Middle frontal gyrus (tissue), 1 donor: ENCODE data around the gene POLE3.
A peak's percentile ranks its signal among the peaks of the same experiment; 100 is the strongest.
"Not testable (repeated sequence)": the region's sequence is repeated elsewhere in the genome, so short reads cannot be mapped to it uniquely, and the experiment has no call there.

Experiments used
- DNase-seq: peaks from one replicate; pipeline ENCODE4 v3.0.0-alpha.2; 2015; ENCODE audit warnings: low spot score; ENCODE audit errors: extremely low spot score

The POLE3 gene

DNA sequence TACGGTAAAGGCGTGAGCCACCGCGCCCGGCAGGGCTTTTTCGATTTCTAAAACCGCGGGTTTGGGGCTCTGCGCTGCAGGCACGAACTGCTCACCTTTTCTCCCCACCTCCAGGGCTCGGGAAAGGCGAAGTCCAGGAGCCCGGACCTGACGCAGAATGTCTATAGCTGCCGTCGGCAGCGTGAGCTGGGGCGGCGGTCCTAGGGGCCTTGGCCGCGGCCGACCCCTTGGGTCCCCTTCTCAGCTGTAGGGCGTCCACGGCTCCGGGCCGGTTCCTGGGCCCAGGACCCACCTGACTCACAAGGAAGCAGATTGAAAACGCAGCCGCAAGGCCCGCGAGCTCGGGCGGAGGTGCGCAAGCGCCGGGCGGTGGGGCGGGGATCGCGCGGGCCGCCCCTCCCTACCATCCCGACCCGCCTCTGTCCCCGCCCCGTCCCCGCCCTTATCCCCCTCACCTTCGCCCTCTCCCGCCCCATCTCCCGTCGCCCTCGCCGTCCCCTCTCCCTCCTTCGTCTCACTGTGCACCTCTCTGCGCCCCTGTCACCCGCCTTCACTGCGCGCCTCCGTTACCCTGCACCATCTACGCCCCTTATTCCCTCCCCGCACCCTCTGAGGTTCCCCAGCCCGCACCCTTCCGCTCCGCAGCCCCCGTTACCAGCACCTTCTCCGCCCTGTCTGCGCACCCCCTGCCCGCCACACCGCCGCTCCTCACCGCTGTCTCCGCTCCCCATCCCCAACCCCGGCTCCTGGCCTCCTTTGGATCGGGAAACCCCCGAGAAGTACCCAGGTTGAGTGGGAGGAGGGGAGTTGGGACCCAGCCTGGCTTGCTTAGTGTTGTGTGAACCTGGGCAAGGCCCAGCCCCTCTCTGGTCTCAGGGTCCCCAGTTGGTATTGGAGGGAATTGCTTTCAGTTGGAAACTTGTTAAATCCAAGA lies 33.6 kb downstream of the POLE3 start, which contains the start of gene HDHD3:
Gene HDHD3 (minus strand): TSS at position 353 of the 934 bp plus-strand sequence. CDS start 2,632 bp downstream, outside the sequence.
- peak; percentile 38 for DNase-seq

DNA sequence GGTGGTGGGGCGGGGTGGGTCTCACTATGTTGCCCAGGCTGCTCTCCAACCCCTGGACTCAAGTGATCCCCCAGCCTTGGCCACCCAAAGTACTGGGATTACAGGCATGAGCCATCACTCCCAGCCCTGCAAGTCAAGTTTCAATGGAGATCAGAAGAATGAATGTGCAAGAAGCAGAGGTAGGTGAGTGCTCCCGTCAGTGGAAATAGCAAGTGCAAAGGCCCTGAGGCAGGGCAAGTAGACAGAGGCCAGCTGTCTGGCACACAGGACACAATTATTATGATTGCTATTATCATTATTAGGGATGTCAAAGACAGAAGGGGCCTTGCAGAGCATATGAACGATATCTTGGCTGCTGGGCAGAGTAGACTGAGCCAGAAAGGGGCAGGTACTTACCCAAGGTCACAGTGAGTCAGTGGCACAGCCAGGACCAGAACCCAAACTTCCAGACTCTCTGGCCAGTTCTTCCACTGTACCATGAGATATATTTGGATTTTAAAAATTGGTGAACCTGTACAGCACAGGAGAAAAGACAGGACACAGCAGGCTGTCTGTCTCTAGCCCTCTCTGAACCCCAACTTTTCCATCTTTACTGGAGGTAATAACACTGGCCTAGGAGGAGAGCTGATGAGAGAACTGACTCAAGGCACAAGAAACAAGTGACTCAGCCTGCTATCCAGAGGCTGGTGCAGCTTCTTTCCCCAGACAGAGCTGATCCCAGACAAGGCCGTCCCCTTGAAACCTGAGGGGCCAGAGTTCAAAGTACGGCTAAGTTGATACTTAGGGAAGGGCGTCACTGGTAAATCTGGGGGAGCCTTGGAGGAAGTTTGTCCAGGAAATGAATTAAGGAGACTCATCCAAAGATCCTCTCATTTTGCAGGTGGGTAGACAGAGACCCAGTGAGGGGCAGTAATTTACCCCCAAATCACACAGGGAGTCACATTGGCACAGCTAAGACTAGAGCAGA lies 35.1 kb downstream of the POLE3 start:
- DNase-seq: no peak

DNA sequence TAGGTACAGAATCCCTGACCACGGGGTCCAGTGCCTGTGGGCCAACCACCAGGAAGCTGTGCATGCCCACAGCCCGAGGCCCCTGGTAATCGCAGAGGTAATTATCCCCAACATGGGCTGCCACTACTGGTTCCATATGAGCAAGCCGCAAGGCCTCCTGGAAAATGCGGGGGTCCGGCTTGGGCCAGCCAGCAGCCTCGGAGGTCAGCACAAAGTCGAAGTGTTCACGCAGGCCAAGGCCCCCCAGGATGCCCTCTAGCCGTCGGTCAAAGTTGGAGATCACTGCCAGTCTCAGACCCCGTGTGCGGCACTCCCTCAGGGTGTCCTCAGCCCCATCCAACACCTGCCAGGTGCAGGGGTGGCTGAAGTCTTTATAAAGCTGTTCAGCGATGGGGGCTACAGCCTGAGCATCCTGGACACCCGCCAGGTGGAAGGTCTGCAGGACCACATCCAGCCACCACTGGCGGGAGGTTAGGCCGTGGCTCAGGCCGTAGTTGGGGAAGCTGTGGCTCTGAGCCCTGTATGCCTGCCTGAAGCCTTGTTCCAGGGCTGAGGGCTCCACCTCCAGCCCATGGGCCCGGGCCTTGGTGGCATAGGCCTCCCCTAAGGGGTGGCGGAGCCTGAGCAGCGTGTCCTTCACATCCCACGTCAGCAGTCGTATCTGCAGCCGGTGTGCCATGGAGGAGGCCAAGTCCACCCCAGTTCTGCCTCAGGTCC lies 36.6 kb downstream of the POLE3 start:
- no peak for DNase-seq

DNA sequence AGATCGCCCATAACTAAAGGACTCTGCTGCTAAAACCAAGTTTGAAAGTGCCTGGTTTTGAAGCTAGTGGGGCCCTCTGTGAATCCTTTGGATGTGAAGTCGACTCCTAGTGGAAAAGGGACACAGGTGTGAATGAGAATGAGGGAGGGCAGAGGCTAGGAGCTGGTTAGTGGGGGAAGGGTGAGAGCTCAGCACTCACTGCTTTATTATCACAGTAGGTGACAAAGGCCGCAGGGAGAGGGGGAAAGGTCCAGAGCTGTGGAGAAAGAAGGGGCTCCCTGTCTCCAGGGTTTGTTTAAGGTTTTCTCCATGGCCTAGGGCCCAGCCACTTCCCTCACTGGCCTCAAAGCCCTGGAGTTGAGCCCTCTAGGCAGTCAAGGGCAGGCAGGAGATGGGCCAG lies 37.2 kb downstream of the POLE3 start:
- DNase-seq: no peak

DNA sequence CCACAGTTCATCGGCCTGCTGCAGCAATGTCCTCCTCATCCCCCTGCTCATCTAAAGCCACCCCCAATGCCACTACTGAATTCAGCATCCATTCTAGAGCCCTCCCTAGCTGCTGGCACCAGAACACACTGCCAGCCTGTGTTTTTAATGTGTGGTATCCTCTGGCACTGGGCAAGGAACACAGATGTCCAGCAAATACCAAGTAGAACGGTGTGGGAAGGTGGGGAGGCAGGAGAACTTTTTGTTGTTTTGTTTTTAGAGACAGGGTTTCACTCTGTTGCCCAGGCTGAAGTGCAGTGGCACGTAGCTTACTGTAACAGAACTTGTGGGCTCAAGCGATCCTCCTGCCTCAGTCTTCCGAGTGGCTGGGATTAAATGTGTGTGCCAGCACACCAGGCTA lies 38.4 kb downstream of the POLE3 start:
- no peak for DNase-seq

DNA sequence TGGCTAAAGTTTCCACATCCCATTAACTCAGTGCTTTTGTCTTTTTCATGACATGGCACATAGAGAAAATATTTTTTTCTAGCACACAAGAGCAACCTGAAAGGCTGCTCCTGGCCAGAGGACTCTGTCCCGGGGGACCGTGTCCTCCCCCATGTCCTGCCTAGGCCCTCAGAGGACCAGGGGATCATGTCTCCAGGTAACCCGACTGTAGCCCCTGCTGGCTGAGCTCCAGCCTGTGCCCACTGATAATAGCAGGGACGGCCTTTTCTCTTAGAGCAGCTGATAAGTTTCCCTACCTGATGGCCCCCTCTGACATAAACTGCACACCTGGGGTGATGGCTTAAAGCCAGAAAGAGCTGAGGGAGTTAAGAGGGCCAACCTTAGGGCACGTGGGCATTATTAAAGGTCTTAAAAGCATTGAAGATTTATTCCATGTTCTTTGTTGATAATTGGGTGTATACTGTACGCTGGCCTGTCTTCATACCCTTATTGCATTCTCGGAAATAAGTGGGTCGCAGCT lies 39.6 kb downstream of the POLE3 start:
- no peak for DNase-seq

DNA sequence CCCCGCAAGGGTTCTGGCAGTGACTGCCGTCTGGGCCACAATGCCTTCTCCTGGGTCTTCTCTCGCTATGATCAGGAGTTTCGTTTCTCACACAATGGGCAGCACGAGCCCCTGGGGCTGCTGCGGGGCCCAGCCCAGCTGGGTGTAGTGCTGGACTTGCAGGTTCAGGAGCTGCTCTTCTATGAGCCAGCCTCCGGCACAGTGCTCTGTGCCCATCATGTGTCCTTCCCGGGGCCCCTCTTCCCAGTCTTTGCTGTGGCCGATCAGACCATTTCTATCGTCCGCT lies 40.7 kb downstream of the POLE3 start:
- DNase-seq: no peak

DNA sequence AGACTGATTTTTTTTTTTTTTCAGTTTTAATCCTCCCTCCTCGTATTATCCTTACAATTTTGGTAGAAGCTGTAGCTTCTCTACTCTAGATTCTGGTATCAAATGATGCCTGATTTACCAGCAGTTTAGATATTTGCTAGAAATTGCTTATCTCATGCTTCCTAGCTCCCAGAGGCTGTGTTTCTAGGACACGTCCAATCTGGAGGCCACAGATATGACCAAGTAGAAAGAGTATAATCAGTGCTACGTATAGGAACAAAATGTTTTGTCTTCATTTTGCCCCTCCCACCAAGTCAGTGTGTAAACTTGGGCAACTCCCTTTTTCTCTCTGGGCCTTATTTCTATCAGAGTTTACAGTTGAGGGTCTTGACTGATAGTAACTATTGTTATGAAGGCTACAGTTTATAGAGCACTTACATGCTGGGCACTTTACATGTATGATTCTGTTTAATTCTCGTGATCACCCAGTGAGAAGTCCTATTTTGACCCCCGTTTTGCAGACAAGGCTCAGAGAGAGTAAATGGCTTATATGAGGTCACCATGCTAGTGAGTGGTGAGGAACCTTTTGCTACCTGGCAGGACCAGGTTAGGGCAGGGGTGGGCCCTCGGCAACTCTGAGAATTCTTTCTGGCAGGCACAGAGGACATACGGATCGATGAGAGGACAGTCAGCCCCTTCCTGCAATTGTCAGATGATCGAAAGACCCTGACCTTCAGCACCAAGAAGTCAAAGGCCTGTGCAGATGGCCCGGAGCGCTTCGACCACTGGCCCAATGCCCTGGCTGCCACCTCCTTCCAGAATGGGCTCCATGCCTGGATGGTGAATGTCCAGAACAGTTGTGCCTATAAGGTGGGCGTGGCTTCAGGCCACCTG lies 41.3 kb downstream of the POLE3 start:
- DNase-seq: no peak

DNA sequence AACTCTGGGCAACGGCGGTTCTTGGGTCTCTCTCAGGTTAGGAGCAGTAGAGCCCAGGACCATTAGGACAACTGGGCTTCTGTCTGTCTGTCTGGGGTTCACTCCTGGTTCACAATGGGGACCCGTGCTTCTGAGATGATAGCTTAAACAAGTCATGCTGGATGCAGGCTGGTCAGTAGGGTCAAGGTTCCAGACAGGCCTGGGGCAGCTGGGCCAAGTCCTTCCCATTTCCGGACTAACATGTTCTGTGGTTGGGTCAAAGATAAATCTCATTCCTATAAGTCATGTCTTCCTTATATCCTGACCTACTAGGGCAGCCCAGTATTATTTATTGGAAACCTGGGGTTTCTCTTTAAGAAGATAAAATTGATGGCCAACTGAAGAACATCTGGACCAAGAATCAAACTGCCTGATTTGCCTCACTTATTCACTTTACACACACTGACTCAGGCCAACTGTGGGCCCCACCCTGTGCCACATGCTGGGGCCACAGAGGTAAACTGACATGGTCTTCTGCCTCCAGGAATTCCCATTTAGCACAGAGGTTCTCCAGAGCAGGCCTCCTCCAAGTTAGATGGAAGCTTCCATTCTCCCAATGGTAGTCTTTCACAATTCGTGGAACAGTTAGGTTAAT lies 42.0 kb downstream of the POLE3 start:
- DNase-seq: no peak

DNA sequence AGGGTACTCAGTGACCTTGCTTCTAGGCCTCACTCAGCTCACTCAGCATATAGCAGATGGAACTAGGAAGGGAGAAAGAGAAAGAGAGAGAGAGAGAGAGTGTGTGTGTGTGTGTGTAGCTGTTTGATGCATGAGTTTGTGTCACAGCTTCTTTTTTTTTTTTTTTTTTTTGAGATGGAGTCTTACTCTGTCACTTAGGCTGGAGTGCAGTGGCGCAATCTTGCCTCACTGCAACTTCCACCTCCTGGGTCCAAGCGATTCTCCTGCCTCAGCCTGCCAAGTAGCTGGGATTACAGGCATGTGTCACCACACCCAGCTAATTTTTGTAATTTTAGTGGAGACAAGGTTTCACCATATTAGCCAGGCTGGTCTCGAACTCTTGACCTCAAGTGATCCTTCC lies 44.8 kb downstream of the POLE3 start:
- DNase-seq: not testable (repeated sequence)

DNA sequence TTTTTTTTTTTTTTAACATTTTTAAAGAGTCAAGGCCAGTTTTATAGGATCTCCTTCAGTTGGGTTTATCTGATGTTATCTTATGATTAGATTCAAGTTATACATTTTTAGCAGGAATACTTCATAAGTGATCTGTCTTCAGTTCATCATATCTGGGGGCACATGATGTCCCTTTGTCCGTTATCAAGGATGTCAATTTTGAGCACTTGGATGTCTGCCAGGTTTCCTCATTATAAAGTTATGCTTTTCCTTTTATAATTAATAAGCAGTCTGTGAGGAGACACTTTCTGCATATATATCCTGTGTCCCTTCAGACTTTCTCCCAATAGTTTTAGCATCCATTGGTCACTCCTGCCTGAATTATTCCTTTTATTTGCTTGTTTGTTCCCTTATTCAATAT lies 45.5 kb downstream of the POLE3 start:
- no peak for DNase-seq

DNA sequence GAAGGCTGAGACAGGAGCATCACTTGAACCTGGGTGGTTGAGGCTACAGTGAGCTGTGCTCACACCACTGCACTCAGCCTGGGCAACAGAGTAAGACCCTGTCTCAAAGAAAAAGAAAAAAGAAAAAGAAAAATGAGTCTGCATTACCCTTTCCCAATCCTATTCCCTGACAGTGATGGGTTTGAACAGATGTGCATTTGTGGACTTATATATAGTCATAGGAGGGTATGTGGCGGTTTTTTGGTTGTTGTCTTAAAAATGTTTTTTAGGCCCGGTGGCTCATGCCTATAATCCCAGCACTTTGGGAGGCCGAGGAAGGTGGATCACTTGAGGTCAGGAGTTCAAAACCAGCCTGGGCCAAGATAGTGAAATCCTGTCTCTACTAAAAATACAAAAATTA lies 47.1 kb downstream of the POLE3 start:
- DNase-seq: no peak

DNA sequence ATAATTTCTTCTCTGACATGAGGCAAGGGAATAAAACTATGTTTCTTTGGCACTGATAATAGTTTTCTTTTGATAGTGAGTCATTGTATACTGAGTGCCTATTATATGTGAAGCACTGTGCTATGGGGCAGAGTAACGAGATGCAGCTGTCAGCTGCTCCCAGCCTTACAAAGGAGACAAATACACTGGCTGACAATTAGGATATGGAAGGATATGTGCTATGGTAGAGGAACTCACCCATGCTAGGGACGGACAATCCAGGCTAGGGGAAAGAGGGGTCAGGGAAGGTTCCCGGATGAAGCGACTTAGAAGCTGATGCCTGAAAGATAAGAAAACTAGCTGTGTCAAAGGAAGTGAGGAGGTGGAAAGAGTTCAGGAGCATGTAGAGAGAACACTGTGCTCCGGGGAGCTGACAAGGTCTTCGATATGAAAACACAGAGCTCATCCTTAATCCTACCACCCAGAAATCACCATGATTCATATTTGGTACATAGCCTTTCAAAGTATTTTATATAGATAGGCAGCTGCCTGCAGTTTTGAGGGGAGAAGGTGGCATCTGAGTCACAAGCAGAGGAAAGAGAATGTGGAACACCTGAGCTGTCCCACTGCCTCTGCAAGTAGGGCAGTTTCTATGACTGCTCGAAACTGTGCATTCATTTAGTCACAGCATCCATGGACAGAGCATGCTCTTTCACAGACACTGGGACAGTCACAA lies 49.0 kb downstream of the POLE3 start:
- DNase-seq: no peak

DNA sequence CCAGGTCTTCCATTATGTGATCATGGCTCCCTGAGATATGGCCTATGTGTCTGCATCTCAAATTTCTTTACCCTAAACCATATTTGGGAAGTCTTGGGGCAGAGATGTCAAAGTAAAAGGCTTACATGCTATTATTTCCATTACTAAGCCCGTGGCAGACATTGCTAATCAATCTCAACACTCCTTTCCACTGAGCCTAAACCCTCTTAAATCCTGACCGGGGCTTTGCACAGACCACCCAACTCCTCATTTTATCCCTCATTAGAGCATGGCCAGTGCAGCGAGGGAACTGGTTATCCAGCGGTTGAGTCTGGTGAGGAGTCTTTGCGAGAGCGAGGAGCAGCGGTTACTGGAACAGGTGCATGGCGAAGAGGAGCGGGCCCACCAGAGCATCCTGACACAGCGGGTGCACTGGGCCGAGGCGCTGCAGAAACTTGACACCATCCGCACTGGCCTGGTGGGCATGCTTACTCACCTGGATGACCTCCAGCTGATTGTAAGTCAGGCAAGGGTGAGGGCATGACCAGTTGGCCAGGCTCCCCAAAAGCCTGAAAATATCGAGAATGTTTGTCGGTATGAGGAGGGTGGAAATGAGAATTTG lies 50.1 kb downstream of the POLE3 start:
- no peak for DNase-seq

DNA sequence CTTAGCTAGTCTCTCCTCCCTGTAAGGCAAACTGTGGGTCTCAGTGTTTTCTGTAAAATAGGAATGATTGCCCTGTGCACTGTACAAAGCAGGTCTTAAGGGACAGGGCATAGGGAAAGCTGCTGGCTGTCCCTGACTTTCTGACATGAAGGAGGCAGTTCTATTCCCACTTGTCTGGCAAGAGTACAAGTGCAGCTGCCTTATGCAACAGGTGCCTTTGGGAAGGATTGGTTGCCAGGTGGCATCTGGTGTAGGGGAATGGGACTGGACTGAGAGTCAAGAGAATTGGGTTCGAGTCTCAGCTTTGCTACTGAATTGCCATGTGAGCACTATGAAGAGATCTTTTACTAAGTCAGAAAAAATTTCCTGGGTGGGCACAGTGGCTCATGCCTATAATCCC lies 51.1 kb downstream of the POLE3 start:
- DNase-seq: no peak
